ENCODE measurements around the gene TMEM184B.
A peak's percentile ranks its signal among the peaks of the same experiment; 100 is the strongest.
"Not testable (repeated sequence)": the region's sequence is repeated elsewhere in the genome, so short reads cannot be mapped to it uniquely, and the experiment has no call there.

TMEM184B gene

GRCh38 chr22:38181453-38182200 lies 91.2 kb downstream of the TMEM184B start, which contains the start of gene PLA2G6:
TSS of gene PLA2G6 (minus strand) at chr22:38181830. CDS start at chr22:38169426, 12,404 bp downstream.
- Histone ChIP-seq H3K4me1 (ENCODE audit: insufficient read depth, low read length, poor library complexity, severe bottlenecking) (peaks cover 52% of the 10 kb centered on the region), H3K27me3 (ENCODE audit: insufficient read depth, low read length, poor library complexity, severe bottlenecking) (no peaks in the 10 kb centered on the region), H4K20me1 (ENCODE audit: insufficient read depth, low read length, poor library complexity, severe bottlenecking) (no peaks in the 10 kb centered on the region), H3K9me2 (replicated peaks; ENCODE audit: low read depth, low read length) (no peaks in the 10 kb centered on the region), H3K4me3 (ENCODE audit: low read length, poor library complexity, severe bottlenecking) (peak within 1 kb of the TSS; percentile 93), H3K36me3 (ENCODE audit: insufficient read depth, low read length) (no peaks in the 10 kb centered on the region), H3K9ac (ENCODE audit: low read depth, low read length, poor library complexity, severe bottlenecking) (peak within 1 kb of the TSS; percentile 99), H3F3A (ENCODE audit: low read depth) (no peaks in the 10 kb centered on the region), H2AFZ (ENCODE audit: low read length) (peak within 1 kb of the TSS; percentile 61), H3K4me2 (ENCODE audit: low read depth, low read length, poor library complexity, severe bottlenecking) (peak within 1 kb of the TSS; percentile 93), H3K79me2 (ENCODE audit: insufficient read depth, low read length) (peaks cover 32% of the 10 kb centered on the region), H3K9me3 (ENCODE audit: insufficient read depth, low read depth, low read length) (no peaks in the 10 kb centered on the region)
- TF ChIP-seq EZH2phosphoT487 (IDR thresholded peaks at IDR 0.05; ENCODE audit: borderline replicate concordance) = no peak
- TF ChIP-seq CTCF (conservative IDR thresholded peaks at IDR 0.05; ENCODE audit: low read length) = no peak

DNA sequence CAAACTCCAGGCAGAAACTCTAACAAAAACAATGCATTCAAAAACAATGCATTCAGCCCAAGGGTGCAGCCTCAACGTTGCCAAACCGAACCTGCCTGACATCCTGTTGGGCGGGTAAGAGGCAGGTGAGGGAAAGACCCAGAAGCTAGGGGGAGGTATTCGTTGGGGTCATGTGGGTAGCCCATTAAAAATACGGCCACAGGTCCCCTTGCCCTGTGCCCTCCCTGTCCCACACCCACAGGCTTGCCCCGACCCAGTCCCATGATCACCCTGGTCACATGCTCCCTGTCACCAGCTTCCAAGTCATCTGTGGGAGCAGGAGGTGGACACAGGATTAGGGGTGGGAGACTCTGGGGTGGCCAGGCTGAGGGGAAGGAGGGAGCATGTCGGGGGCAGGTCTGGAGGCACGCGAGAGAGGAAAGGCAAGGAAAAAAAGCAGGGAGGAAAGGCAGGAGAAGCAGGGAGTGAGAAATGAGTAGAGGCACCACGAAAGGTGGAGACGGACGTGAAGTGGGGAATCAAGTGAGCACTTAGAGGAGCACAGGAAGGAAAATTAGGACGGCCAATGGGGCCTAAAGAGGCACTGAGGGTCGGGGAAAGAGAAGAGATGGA lies 91.9 kb downstream of the TMEM184B start:
- Histone ChIP-seq H3F3A (ENCODE audit: low read depth) (no peaks in the 10 kb centered on the region), H2AFZ (ENCODE audit: low read length) (peak overlapping the region; percentile 61), H3K9me3 (ENCODE audit: insufficient read depth, low read depth, low read length) (no peaks in the 10 kb centered on the region), H3K27me3 (ENCODE audit: insufficient read depth, low read length, poor library complexity, severe bottlenecking) (no peaks in the 10 kb centered on the region), H3K9me2 (replicated peaks; ENCODE audit: low read depth, low read length) (no peaks in the 10 kb centered on the region), H3K9ac (ENCODE audit: low read depth, low read length, poor library complexity, severe bottlenecking) (peak overlapping the region; percentile 99), H3K4me2 (ENCODE audit: low read depth, low read length, poor library complexity, severe bottlenecking) (peak overlapping the region; percentile 93), H3K4me3 (ENCODE audit: low read length, poor library complexity, severe bottlenecking) (peak overlapping the region; percentile 93), H3K36me3 (ENCODE audit: insufficient read depth, low read length) (no peaks in the 10 kb centered on the region), H3K79me2 (ENCODE audit: insufficient read depth, low read length) (peaks cover 32% of the 10 kb centered on the region), H3K4me1 (ENCODE audit: insufficient read depth, low read length, poor library complexity, severe bottlenecking) (peaks cover 57% of the 10 kb centered on the region), H4K20me1 (ENCODE audit: insufficient read depth, low read length, poor library complexity, severe bottlenecking) (no peaks in the 10 kb centered on the region)
- no peak for TF ChIP-seq CTCF (conservative IDR thresholded peaks at IDR 0.05; ENCODE audit: low read length)
- TF ChIP-seq EZH2phosphoT487 (IDR thresholded peaks at IDR 0.05; ENCODE audit: borderline replicate concordance) = no peak

DNA sequence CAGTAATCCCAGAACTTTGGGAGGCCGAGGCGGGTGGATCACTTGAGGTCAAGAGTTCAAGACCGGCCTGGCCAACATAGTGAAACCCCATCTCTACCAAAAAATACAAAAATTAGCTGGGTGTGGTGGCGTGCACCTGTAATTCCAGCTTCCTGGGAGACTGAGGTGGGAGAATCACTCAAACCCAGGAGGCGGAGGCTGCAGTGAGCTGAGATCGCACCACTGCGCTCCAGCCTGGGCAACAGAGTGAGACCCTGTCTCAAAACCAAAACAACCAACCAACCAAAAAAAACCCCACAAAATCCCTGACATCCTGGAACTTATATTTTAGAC lies 94.2 kb downstream of the TMEM184B start:
- H3K9me3 ChIP-seq (ENCODE audit: insufficient read depth, low read depth, low read length); H3K36me3 ChIP-seq (ENCODE audit: insufficient read depth, low read length); H3K9ac ChIP-seq (ENCODE audit: low read depth, low read length, poor library complexity, severe bottlenecking); H3K27me3 ChIP-seq (ENCODE audit: insufficient read depth, low read length, poor library complexity, severe bottlenecking); H2AFZ ChIP-seq (ENCODE audit: low read length); H3K9me2 ChIP-seq (replicated peaks; ENCODE audit: low read depth, low read length); H3K4me3 ChIP-seq (ENCODE audit: low read length, poor library complexity, severe bottlenecking); H4K20me1 ChIP-seq (ENCODE audit: insufficient read depth, low read length, poor library complexity, severe bottlenecking); H3F3A ChIP-seq (ENCODE audit: low read depth): not testable (repeated sequence)
- H3K4me1 ChIP-seq (ENCODE audit: insufficient read depth, low read length, poor library complexity, severe bottlenecking) = peaks cover 67% of the 10 kb centered on the region
- H3K79me2 ChIP-seq (ENCODE audit: insufficient read depth, low read length) = peaks cover 41% of the 10 kb centered on the region
- H3K4me2 ChIP-seq (ENCODE audit: low read depth, low read length, poor library complexity, severe bottlenecking) = peak overlapping the region; percentile 24

Data from Loucy (cell line).